Heart left ventricle (tissue), 13 donors: ENCODE results near the gene ACR.
"Not testable (repeated sequence)": the region's sequence is repeated elsewhere in the genome, so short reads cannot be mapped to it uniquely, and the experiment has no call there.

Experiments
- POLR2A ChIP-seq, 2 donors: fragments of 450-650 bp; IDR thresholded peaks; one replicate each; pipeline ENCODE4 v1.6.1; 2017; ENCODE audit warnings: antibody characterized with exemption in 2 of 2, mild to moderate bottlenecking in 2 of 2, moderate library complexity in 2 of 2
- TF ChIP-seq, protein P1 (sequence below), 12 donors: fragments of 200-600 bp; sonication (generic) in 4 of 12; IDR thresholded peaks; one replicate each; pipeline versions ENCODE4 v1.5.0 to v1.8.0; 2018 to 2022; ENCODE audit warnings: antibody characterized with exemption in 12 of 12, mild to moderate bottlenecking in 5 of 12
- donor health status: ischemic (EF 13 %, LVEDD 7.1; RV severe dilation, severe dysfunction).
- donor health status: DM: no; HTN: yes; CAD: no.
- donor health status: DM: no; HTN: no; CAD: no.
- donor health status: ischemic (EF 25% LVEDD 6.9; RV normal size, moderate dysfunction).
- donor health status: ischemic (EF 25% LVEDD 5.7; RV mildly dilated, moderate dysfunction).
- donor health status: ischemic (EF 35%, LVEDD 5.7; RV mildly dilated, moderate dysfunction).
- donor health status: nonischemic (EF 11% LVEDD 7.7; RV severe dilation, severe dysfunction).
- donor health status: DM: yes; HTN: yes; CAD: no.
- donor health status: PGD.
- donor health status: ischemic (EF 29% LVEDD 5.4; RV normal size, mild dysfunction).
- donor health status: nonischemic (EF 23%, LVEDD 6.1; RV moderate dilation, normal function).

- TF ChIP-seq, protein P1, sequence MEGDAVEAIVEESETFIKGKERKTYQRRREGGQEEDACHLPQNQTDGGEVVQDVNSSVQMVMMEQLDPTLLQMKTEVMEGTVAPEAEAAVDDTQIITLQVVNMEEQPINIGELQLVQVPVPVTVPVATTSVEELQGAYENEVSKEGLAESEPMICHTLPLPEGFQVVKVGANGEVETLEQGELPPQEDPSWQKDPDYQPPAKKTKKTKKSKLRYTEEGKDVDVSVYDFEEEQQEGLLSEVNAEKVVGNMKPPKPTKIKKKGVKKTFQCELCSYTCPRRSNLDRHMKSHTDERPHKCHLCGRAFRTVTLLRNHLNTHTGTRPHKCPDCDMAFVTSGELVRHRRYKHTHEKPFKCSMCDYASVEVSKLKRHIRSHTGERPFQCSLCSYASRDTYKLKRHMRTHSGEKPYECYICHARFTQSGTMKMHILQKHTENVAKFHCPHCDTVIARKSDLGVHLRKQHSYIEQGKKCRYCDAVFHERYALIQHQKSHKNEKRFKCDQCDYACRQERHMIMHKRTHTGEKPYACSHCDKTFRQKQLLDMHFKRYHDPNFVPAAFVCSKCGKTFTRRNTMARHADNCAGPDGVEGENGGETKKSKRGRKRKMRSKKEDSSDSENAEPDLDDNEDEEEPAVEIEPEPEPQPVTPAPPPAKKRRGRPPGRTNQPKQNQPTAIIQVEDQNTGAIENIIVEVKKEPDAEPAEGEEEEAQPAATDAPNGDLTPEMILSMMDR (IDR thresholded peaks at IDR 0.05): not testable (repeated sequence)
- TF ChIP-seq POLR2A (IDR thresholded peaks at IDR 0.05): peak in 1 of 2 donors; percentile 82
Measured at GRCh38 chr22:50783033-50783879, 45.3 kb downstream of the ACR start, which contains the start of gene RABL2B.
